ENCODE results near the gene PAGE4. TPM values are rescaled to one million over a fixed set of nuclear protein-coding genes. Genes with fewer than 3 reads are reported as not detected.

Gene PAGE4
- total and polyA plus RNA-seq, 2 of the 13 experiments (the other 11 are each of a cell fraction or from before 2014, with no cell fraction given), result 1.1 TPM; not detected in 1

DNA sequence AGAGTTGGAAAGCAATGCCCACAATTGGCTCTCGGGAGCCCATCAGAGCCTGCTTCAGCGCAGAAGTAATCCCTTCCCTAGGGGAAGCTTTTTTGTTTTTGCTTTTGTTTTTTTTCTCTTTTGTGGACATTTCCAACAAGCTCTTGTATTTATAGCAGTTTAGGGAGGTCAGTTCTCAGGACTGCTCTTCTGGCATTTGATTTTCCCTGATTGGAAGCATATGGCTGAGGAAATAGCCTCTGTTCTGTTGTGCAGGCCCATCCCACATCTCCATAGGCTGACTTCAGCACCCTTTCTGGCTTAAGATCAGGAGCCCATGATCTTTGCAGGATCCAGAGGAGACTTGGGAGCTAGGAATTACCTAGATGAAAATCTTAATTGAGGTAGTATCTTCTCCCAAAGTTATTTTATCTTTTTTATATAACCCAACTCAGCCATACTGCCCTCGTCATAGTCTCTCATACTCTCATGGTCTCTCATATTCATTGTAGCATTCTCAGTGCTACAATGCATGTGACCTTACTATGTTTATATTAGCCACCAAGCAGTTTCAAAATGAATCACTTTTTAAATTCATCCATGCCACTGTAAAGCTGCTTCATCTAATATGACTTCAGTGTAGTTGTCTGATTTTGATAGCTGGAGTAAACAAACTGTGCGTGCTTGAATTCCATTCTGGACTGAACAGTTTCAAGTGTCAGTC, 16.7 kb downstream of the PAGE4 start:
- H2AFZ ChIP-seq (ENCODE audit: low read length), result no peak overlapping the region
- no peak overlapping the region for H3K27ac ChIP-seq (ENCODE audit: extremely low read length, insufficient read depth, low read length)
- no peak overlapping the region for H3K4me2 ChIP-seq (ENCODE audit: low read depth, low read length)
- BruUV-seq (replicated peaks), result no TSS peak
- no peaks in the 10 kb centered on the region for H3K79me2 ChIP-seq (ENCODE audit: insufficient read depth, low read length)
- in situ Hi-C loops (cut with HindIII; ENCODE audit: extremely low pct_ligation_motif_present, low pct_unique_long_range_greater_than_20kb) (no loop called here), intact Hi-C loops (cut with micrococcal nuclease; ENCODE audit: unreplicated experiment) (no loop called here)
- CTCF ChIA-PET (ENCODE audit: low intra/inter-chr PET ratio, low total read pairs), result no interaction called here
- no peaks in the 10 kb centered on the region for H4K20me1 ChIP-seq (ENCODE audit: insufficient read depth, low read length)
- no peaks in the 10 kb centered on the region for H3K36me3 ChIP-seq (replicated peaks in 1 of 2; ENCODE audit: control insufficient read depth in 1 of 2, insufficient read depth in 2 of 2, low read length in 2 of 2)
- POLR2A ChIA-PET, result interaction anchor here (1.2 kb wide), 1 partner anchor 33 kb away, joined by 3 read pairs; the partner anchor contains the start of gene USP27X
- peaks cover 39% of the 10 kb centered on the region for H3K4me1 ChIP-seq (ENCODE audit: insufficient read depth, low read length)
- H3K27me3 ChIP-seq (ENCODE audit: control insufficient read depth in 1 of 2, insufficient read depth in 2 of 2, low read length in 2 of 2), result no peaks in the 10 kb centered on the region
- ATAC-seq (no peak), DNase-seq (ENCODE audit: low spot score) (no peak), FAIRE-seq (no peak)
- H3K9ac ChIP-seq (ENCODE audit: insufficient read depth, low read depth, low read length), result no peak overlapping the region
- H3K9me3 ChIP-seq (ENCODE audit: low read length), result no peaks in the 10 kb centered on the region
- no peak for TF ChIP-seq CHD4 (IDR thresholded peaks at IDR 0.05; ENCODE audit: borderline replicate concordance, low read length)
- TF ChIP-seq, protein P1, sequence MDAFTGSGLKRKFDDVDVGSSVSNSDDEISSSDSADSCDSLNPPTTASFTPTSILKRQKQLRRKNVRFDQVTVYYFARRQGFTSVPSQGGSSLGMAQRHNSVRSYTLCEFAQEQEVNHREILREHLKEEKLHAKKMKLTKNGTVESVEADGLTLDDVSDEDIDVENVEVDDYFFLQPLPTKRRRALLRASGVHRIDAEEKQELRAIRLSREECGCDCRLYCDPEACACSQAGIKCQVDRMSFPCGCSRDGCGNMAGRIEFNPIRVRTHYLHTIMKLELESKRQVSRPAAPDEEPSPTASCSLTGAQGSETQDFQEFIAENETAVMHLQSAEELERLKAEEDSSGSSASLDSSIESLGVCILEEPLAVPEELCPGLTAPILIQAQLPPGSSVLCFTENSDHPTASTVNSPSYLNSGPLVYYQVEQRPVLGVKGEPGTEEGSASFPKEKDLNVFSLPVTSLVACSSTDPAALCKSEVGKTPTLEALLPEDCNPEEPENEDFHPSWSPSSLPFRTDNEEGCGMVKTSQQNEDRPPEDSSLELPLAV (CRISPR knock-in tag; conservative IDR thresholded peaks at IDR 0.05; ENCODE audit: low read depth), result no peak
- TF ChIP-seq, protein P2, sequence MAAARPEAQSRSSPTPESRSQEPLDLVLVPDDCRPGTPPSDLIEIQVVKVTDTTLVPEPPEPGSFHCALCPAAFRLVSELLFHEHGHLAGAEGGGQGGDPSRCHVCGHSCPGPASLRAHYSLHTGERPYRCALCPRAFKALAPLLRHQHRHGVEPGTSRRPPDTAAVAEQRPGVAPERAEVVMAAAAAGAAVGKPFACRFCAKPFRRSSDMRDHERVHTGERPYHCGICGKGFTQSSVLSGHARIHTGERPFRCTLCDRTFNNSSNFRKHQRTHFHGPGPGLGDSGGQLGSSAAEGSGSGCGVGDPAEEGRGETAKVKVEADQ (CRISPR knock-in tag; IDR thresholded peaks at IDR 0.05; ENCODE audit: borderline replicate concordance), result no peak
- TF ChIP-seq SIN3B (IDR thresholded peaks at IDR 0.05; ENCODE audit: low read length), result no peak
- no peak for TF ChIP-seq HHEX (CRISPR knock-in tag; IDR thresholded peaks at IDR 0.05)
- TF ChIP-seq, protein P3, sequence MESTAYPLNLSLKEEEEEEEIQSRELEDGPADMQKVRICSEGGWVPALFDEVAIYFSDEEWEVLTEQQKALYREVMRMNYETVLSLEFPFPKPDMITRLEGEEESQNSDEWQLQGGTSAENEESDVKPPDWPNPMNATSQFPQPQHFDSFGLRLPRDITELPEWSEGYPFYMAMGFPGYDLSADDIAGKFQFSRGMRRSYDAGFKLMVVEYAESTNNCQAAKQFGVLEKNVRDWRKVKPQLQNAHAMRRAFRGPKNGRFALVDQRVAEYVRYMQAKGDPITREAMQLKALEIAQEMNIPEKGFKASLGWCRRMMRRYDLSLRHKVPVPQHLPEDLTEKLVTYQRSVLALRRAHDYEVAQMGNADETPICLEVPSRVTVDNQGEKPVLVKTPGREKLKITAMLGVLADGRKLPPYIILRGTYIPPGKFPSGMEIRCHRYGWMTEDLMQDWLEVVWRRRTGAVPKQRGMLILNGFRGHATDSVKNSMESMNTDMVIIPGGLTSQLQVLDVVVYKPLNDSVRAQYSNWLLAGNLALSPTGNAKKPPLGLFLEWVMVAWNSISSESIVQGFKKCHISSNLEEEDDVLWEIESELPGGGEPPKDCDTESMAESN (CRISPR knock-in tag; conservative IDR thresholded peaks at IDR 0.05), result no peak
- no peak for TF ChIP-seq KAT7 (CRISPR knock-in tag; IDR thresholded peaks at IDR 0.05; ENCODE audit: borderline replicate concordance)
- TF ChIP-seq, protein P4, sequence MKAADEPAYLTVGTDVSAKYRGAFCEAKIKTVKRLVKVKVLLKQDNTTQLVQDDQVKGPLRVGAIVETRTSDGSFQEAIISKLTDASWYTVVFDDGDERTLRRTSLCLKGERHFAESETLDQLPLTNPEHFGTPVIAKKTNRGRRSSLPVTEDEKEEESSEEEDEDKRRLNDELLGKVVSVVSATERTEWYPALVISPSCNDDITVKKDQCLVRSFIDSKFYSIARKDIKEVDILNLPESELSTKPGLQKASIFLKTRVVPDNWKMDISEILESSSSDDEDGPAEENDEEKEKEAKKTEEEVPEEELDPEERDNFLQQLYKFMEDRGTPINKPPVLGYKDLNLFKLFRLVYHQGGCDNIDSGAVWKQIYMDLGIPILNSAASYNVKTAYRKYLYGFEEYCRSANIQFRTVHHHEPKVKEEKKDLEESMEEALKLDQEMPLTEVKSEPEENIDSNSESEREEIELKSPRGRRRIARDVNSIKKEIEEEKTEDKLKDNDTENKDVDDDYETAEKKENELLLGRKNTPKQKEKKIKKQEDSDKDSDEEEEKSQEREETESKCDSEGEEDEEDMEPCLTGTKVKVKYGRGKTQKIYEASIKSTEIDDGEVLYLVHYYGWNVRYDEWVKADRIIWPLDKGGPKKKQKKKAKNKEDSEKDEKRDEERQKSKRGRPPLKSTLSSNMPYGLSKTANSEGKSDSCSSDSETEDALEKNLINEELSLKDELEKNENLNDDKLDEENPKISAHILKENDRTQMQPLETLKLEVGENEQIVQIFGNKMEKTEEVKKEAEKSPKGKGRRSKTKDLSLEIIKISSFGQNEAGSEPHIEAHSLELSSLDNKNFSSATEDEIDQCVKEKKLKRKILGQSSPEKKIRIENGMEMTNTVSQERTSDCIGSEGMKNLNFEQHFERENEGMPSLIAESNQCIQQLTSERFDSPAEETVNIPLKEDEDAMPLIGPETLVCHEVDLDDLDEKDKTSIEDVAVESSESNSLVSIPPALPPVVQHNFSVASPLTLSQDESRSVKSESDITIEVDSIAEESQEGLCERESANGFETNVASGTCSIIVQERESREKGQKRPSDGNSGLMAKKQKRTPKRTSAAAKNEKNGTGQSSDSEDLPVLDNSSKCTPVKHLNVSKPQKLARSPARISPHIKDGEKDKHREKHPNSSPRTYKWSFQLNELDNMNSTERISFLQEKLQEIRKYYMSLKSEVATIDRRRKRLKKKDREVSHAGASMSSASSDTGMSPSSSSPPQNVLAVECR (CRISPR knock-in tag; IDR thresholded peaks at IDR 0.05; ENCODE audit: borderline replicate concordance), result no peak
- no peak for TF ChIP-seq TAF15 (IDR thresholded peaks at IDR 0.05; ENCODE audit: low read depth, low read length, poor library complexity, severe bottlenecking)
- TF ChIP-seq SRSF1 (optimal IDR thresholded peaks at IDR 0.05; ENCODE audit: low read depth, low read length), result no peak
- TF ChIP-seq, protein P5, sequence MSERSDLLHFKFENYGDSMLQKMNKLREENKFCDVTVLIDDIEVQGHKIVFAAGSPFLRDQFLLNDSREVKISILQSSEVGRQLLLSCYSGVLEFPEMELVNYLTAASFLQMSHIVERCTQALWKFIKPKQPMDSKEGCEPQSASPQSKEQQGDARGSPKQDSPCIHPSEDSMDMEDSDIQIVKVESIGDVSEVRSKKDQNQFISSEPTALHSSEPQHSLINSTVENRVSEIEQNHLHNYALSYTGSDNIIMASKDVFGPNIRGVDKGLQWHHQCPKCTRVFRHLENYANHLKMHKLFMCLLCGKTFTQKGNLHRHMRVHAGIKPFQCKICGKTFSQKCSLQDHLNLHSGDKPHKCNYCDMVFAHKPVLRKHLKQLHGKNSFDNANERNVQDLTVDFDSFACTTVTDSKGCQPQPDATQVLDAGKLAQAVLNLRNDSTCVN (CRISPR knock-in tag; IDR thresholded peaks at IDR 0.05; ENCODE audit: borderline replicate concordance), result no peak
- no peak for TF ChIP-seq ZNF816 (CRISPR knock-in tag; IDR thresholded peaks at IDR 0.05; ENCODE audit: borderline replicate concordance)
- no peak overlapping the region for H3K4me3 ChIP-seq (replicated peaks in 1 of 3; ENCODE audit: insufficient read depth in 1 of 3, low read depth in 2 of 3, low read length in 3 of 3)
- 100% methylated on average over 3 of the region's 4 CpGs for WGBS (ENCODE audit: low lambda C conversion rate)
